Parathyroid adenoma (tissue), 2 donors: ENCODE data around the gene CYP2E1.
"Not testable (repeated sequence)": the region's sequence is repeated elsewhere in the genome, so short reads cannot be mapped to it uniquely, and the experiment has no call there.

Source experiments
- H2AFZ ChIP-seq: fragments of 300-600 bp; sonication (generic); one replicate; pipeline ENCODE4 v1.7.0; 2017; ENCODE audit warnings: antibody characterized with exemption, mild to moderate bottlenecking
- H3K27ac ChIP-seq: fragments of 300-600 bp; sonication (generic); one replicate; pipeline ENCODE4 v1.7.0; 2017
- H3K27me3 ChIP-seq: fragments of 300-600 bp; sonication (generic); one replicate; pipeline ENCODE4 v1.7.0; 2017; ENCODE audit warnings: low read length; ENCODE audit not compliant: control insufficient read depth, insufficient read depth
- H3K36me3 ChIP-seq: fragments of 300-600 bp; sonication (generic); one replicate; pipeline ENCODE4 v1.7.0; 2017; ENCODE audit warnings: low read length; ENCODE audit not compliant: control insufficient read depth, insufficient read depth
- H3K4me1 ChIP-seq: fragments of 300-600 bp; sonication (generic); one replicate; pipeline ENCODE4 v1.7.0; 2017; ENCODE audit warnings: control low read depth
- H3K4me2 ChIP-seq: fragments of 300-600 bp; sonication (generic); one replicate; pipeline ENCODE4 v1.7.0; 2017; ENCODE audit warnings: low read length
- H3K4me3 ChIP-seq: fragments of 300-600 bp; sonication (generic); one replicate; pipeline ENCODE4 v1.7.0; 2017; ENCODE audit warnings: low read depth, low read length
- H3K79me2 ChIP-seq: fragments of 300-600 bp; sonication (generic); one replicate; pipeline ENCODE4 v1.7.0; 2017; ENCODE audit warnings: control low read depth
- H3K9ac ChIP-seq: fragments of 300-600 bp; sonication (generic); one replicate; pipeline ENCODE4 v1.7.0; 2017; ENCODE audit warnings: mild to moderate bottlenecking
- H3K9me3 ChIP-seq: fragments of 300-600 bp; sonication (generic); one replicate; pipeline ENCODE4 v1.7.0; 2017; ENCODE audit warnings: low read length; ENCODE audit not compliant: control insufficient read depth
- CTCF ChIP-seq: fragments of 300-600 bp; sonication (generic); IDR thresholded peaks from one replicate; pipeline ENCODE4 v1.7.0; 2017; ENCODE audit warnings: antibody characterized with exemption, mild to moderate bottlenecking
- donor health status: primary hyperparathyroidism.

Gene CYP2E1

GRCh38 chr10:133534417-133534816, 7.3 kb downstream of the CYP2E1 start:
- H3K36me3 ChIP-seq = no peaks in the 10 kb centered on the region

DNA sequence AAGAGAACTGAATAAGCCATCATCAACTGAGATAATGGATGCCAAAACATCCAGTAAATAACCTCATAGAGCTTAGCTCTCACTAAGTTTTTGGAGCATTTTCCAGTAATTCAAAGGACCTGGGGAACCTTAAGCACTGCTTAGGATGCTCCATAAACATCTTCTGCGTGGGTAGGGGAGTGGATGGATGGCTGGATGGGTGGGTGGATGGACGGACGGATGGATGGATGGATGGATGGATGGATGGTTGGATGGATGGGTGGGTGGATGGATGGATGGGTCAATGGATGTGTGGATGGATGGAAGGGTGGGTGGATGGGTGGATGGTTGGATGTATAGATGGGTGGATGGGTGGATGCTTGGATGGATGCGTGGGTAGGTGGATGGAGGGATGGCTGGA, 9.0 kb downstream of the CYP2E1 start:
- H3K36me3 ChIP-seq = no peaks in the 10 kb centered on the region
- no peak for TF ChIP-seq CTCF
- no peaks in the 10 kb centered on the region for H3K27me3 ChIP-seq
- H3K9ac ChIP-seq = no peak overlapping the region
- H3K79me2 ChIP-seq = no peaks in the 10 kb centered on the region
- H2AFZ ChIP-seq = no peak overlapping the region
- no peak overlapping the region for H3K27ac ChIP-seq
- no peaks in the 10 kb centered on the region for H3K4me1 ChIP-seq
- H3K4me3 ChIP-seq = no peak overlapping the region
- H3K4me2 ChIP-seq = no peak overlapping the region
- no peaks in the 10 kb centered on the region for H3K9me3 ChIP-seq

More at GRCh38 chr10:133534417-133534816, 7.3 kb downstream of the CYP2E1 start:
- Histone ChIP-seq H2AFZ (no peak overlapping the region), H3K4me2 (no peak overlapping the region), H3K79me2 (no peaks in the 10 kb centered on the region), H3K4me3 (no peak overlapping the region), H3K9ac (no peak overlapping the region), H3K27me3 (no peaks in the 10 kb centered on the region), H3K27ac (no peak overlapping the region), H3K4me1 (no peaks in the 10 kb centered on the region), H3K9me3 (no peaks in the 10 kb centered on the region)
- no peak for TF ChIP-seq CTCF

- H3K9ac ChIP-seq = no peak overlapping the region
- no peak overlapping the region for H2AFZ ChIP-seq
- H3K27me3 ChIP-seq = no peaks in the 10 kb centered on the region
- no peak overlapping the region for H3K27ac ChIP-seq
- no peaks in the 10 kb centered on the region for H3K79me2 ChIP-seq
- no peak for TF ChIP-seq CTCF
- no peak overlapping the region for H3K4me2 ChIP-seq
- no peaks in the 10 kb centered on the region for H3K4me1 ChIP-seq
- no peaks in the 10 kb centered on the region for H3K9me3 ChIP-seq
- no peaks in the 10 kb centered on the region for H3K36me3 ChIP-seq
- no peak overlapping the region for H3K4me3 ChIP-seq
Measured at GRCh38 chr10:133537546-133538545, 10.7 kb downstream of the CYP2E1 start.

DNA sequence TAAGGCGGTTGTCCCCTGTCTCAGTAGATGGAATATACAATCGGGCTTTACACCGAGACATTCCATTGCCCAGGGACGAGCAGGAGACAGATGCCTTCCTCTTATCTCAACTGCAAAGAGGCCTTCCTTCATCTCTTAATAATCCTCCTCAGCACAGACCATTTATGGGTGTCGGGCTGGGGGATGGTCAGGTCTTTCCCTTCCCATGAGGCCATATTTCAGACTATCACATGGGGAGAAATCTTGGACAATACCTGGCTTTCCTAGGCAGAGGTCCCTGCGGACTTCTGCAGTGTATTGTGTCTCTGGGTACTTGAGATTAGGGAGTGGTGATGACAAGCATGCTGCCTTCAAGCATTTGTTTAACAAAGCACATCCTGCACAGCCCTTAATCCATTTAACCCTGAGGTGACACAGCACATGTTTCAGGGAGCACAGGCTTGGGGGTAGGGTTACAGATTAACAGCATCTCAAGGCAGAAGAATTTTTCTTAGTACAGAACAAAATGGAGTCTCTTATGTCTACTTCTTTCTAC, 14.3 kb downstream of the CYP2E1 start:
- not testable (repeated sequence) for H3K4me2 ChIP-seq, H3K27me3 ChIP-seq, H3K9ac ChIP-seq, H2AFZ ChIP-seq, H3K36me3 ChIP-seq, H3K27ac ChIP-seq, H3K4me1 ChIP-seq, H3K9me3 ChIP-seq, H3K79me2 ChIP-seq, H3K4me3 ChIP-seq

DNA sequence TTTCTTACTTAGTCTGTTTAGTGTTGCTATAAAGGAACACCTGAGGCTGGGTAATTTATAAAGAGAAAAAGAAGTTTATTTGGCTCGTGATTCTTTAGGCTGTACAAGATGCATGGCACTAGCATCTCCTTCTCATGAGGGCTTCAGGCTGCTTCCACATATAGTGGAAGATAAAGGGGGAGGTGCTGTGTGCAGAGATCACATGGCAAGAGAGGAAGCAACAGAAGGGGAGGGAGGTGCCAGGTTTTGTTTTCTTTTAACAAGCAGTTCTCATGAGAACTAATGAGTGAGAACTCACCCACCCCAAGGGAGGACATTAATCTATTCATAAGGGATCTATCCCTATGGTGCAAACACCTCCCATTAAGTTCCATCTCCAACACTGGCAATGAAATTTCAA, 17.3 kb downstream of the CYP2E1 start:
- Histone ChIP-seq H3K36me3 (no peaks in the 10 kb centered on the region), H3K4me1 (no peaks in the 10 kb centered on the region), H3K4me3 (no peak overlapping the region), H3K4me2 (no peak overlapping the region), H3K27ac (no peak overlapping the region), H3K9ac (no peak overlapping the region), H3K27me3 (no peaks in the 10 kb centered on the region), H3K79me2 (no peaks in the 10 kb centered on the region), H2AFZ (no peak overlapping the region), H3K9me3 (no peaks in the 10 kb centered on the region)
- no peak for TF ChIP-seq CTCF
